NB4 (cell line): ENCODE data around the gene SAG.

ENCODE experiments used
- MYC ChIP-seq: IDR thresholded peaks from 2 replicates; pipeline ENCODE4 v1.6.1; 2011; ENCODE audit warnings: low read depth, low read length
- POLR2A ChIP-seq: IDR thresholded peaks from 2 replicates; pipeline ENCODE4 v1.6.1; 2011; ENCODE audit warnings: mild to moderate bottlenecking; ENCODE audit not compliant: insufficient read length; ENCODE audit errors: extremely low read depth
- TF ChIP-seq, protein P1 (sequence below): IDR thresholded peaks from one replicate; pipeline ENCODE4 v1.5.1; 2012; ENCODE audit warnings: low read depth, low read length
- TF ChIP-seq, protein P2 (sequence below): IDR thresholded peaks from 2 replicates; pipeline ENCODE4 v1.6.1; 2011; ENCODE audit warnings: low read depth, low read length

DNA sequence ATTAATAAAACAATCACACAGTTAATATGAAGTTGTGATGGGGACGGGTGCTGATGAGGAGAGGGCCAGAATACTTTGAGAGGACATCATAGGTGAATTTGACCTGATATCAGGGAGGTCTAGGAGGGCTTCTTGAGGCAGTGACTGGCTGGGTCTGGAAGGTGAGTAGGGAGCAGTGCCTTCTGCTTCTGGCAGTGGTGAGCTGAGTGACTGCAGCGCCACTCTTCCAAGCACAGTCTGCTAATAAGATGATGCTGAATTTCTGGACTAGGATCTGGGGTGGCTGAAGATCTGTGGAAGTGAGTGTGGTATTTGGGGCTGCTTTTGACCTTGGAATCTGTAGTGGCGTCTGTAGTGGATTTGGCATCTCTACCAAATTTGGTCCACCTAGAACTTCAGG lies 52.2 kb downstream of the SAG start:
- TF ChIP-seq, protein P1, sequence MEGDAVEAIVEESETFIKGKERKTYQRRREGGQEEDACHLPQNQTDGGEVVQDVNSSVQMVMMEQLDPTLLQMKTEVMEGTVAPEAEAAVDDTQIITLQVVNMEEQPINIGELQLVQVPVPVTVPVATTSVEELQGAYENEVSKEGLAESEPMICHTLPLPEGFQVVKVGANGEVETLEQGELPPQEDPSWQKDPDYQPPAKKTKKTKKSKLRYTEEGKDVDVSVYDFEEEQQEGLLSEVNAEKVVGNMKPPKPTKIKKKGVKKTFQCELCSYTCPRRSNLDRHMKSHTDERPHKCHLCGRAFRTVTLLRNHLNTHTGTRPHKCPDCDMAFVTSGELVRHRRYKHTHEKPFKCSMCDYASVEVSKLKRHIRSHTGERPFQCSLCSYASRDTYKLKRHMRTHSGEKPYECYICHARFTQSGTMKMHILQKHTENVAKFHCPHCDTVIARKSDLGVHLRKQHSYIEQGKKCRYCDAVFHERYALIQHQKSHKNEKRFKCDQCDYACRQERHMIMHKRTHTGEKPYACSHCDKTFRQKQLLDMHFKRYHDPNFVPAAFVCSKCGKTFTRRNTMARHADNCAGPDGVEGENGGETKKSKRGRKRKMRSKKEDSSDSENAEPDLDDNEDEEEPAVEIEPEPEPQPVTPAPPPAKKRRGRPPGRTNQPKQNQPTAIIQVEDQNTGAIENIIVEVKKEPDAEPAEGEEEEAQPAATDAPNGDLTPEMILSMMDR: no peak
- TF ChIP-seq, protein P2, sequence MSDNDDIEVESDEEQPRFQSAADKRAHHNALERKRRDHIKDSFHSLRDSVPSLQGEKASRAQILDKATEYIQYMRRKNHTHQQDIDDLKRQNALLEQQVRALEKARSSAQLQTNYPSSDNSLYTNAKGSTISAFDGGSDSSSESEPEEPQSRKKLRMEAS: no peak
- TF ChIP-seq POLR2A: no peak
- no peak for TF ChIP-seq MYC
